HG03442 (cell line): ENCODE data around the gene PRKAG2.

Experiments used
- ATAC-seq: cut with Tn5 transposase; IDR thresholded peaks from one replicate; pipeline ENCODE4 v1.9.1; 2021; ENCODE audit warnings: mild to moderate bottlenecking, moderate library complexity; ENCODE audit not compliant: unreplicated experiment

The PRKAG2 gene

DNA sequence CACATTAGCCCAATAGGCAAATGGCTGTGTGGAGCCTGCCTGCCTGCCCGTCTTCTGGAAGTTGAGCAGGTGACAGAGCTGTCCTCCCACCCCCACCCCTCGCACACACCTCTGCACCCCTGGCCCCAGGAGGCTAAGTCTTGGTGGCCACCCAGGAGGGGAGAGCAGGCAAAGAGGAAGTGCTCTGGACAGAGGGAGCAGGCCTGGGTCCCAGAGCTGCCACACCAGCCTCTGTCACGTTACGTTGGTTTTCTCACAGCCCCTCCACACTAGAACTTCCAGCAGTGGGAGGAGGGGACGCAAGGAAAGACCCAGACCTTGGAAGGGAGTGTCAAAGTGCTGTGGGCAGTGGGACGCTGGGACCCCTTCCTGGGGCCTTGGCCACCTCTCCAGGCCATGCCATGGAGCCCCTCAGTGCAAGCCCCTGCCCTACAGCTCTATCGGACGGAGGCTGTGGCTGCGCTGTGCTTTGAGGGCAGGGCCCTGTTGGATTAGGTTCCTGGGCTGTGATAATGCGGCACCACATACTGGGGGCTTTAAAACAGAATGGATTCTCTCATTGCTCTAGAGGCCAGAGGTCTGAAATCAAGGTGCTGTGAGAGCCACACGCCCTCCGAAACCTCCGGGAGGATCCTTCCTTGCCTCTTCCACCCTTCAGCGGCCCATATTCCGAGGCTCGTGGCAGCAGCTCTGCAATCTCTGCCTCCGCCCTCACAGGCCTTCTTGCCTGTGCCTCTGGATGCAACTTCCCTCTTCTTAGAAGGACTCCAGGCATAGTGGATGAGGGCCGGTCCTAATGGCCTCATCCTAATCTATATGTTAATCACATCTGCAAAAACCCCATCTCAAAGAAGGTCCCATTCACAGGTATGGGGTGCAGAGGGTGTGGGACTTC lies 9.9 kb downstream of the PRKAG2 start:
- no peak for ATAC-seq

- no peak for ATAC-seq
These were observed 10.9 kb downstream of the PRKAG2 start for GRCh38 chr7:151866028-151866427.

DNA sequence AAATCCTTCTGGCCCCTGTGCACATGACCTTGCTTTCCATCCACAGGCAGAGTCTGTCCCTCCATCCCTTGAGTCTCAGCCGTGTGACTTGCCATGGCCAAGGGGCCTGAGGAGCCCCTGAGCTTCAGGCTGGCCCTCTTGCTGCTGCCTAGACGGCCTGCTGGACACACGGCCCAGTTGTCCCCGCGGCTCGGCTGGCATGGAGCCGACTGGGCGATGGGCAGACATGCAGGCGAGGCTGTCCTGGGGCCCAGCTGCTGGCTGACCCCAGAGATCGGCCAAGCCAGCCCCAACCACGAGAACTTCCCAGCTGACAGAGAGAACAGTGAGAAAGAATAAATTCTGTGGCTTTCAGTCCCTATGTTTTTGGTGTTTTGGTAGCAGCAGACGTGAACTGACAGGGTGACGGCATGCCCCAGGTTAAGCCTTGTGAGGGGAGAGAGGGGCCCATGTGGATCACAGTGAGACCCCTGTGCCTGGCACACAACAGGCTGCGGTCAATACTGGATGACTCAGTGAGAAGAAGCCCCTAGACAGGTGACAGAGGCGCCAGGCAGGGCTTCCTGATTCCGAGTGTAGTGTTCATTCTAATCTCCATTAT lies 11.7 kb downstream of the PRKAG2 start:
- ATAC-seq: no peak

DNA sequence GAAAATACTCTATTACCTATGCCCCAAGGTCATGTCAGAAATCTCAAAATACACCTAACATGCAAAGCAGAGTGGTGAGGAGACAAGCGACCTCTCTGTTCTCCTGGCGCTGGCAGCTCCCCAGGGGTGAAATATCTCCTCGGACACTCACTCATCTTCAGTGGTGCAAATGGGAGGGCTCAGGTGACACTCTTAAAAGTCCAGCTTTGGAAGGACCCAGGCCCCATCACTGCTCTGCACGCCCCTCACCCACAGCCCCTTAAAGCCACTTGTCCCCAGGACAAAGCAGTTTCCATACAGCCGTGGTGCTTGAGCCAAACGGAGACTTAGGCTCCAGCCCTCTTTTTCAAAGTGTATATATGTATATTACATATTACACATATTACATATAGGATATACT lies 12.4 kb downstream of the PRKAG2 start:
- no peak for ATAC-seq

- no peak for ATAC-seq
These were observed 12.8 kb downstream of the PRKAG2 start for GRCh38 chr7:151864081-151864480.

GRCh38 chr7:151863386-151864079 lies 13.4 kb downstream of the PRKAG2 start:
- ATAC-seq: no peak

DNA sequence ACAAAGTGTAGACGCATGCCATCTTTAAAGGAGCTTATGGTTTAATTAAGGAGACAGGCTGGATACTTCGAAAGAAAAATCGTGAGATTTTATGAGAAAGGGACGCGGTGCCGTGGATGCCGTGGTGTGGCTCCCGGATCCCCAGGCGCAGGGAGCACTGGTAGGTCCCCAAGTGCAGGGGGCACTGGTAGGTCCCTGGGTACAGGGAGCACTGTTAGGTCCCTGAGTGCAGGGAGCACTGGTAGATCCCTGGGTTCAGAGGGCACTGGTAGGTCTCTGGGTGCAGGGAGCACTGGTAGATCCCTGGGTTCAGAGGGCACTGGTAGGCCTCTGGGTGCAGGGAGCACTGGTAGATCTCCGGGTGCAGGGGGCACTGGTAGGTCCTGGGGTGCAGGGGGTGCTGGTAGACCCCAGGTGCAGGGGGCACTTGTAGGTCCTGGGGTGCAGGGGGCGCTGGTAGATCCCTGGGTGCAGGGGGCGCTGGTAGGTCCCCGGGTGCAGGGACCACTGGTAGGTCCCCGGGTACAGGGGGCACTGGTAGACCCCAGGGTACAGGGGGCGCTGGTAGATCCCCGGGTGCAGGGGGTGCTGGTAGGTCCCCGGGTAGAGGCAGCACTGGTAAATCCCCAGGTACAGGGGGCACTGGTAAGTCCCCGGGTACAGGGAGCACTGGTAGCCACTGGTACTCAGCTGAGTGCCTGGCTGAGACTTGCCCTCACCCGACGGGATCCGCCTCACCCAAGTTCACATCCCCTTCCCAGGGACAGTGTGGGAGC lies 14.1 kb downstream of the PRKAG2 start:
- ATAC-seq: no peak

DNA sequence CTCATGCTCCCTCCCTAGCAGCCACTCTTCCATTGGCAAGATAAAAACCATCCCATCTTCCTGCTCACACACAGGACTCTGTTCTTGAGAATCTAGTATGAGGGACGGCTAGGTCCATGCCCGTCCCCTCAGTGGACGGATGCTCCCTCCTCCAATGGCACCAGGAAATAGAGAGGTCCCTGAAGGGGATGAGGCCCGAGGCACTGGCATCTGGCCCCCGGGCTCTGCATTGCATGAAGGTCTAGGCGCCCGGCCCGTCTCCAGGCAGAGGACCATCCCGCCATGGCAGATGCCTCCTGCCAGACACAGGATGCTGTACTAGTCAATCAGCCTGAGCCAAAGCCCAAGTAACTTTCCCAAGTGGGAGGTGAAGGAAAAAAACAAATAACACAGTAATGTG lies 15.0 kb downstream of the PRKAG2 start:
- no peak for ATAC-seq

DNA sequence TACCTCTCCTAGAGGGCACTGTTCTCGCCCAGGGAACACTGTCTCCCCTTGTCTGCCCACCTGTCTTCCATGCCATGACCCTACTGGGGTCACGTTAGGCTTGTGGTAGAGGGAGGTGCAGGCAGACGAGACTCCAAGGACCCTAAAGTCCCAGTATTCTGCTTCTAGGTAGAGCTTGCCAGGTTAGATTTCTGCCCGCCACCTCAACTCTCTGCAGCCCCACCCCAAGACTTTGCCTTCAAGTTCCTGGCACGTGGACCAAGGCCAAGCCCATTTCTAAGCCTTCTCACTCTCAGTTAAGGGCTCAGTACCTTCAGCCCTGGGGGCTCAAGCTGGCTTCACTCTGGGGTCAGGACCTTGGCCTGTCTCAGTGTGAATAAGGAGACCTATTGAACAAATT lies 16.1 kb downstream of the PRKAG2 start:
- ATAC-seq: no peak

GRCh38 chr7:151859948-151860685 lies 16.8 kb downstream of the PRKAG2 start:
- no peak for ATAC-seq

DNA sequence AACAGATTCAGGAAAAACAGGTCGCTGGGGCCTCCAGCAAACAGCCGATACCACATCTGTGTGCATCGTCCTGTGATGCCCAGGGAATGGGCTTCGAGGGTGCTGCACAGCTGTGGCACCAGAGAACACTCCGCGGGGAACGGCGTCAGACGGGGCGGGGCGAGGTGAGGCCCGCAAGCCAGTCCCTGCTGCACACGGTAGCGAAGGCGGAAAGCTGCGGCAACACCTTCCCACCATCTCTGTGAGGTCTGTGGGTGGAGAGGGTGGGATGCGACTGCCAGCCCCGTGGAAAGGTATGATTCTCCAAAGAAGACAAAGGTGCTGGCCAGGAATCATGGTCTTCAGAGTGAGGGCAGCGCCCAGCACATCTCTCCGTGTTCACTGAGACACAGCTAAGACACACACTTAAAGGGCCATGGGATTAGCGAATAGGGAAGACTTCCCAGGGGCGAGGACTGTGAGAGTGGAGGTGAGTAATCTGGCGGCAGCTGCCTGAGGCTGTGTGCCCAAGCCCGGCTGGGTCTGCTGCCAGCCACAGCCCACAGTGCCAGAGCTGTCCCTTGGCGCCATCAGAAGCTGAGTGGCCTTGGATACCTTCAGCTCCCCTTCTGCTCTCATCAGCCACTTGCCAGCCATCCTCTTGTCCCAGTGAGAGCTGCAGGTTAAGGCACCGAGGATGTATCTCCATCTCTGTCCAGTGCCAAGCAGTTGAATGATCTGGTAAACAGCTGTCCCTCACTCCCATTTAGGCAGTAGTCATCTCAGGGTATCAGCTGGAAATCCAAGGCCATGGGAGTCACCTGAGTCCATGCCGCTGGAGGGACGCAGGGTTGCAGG lies 17.6 kb downstream of the PRKAG2 start:
- no peak for ATAC-seq

- ATAC-seq: no peak
These were observed 18.5 kb downstream of the PRKAG2 start for GRCh38 chr7:151858456-151858855.

GRCh38 chr7:151857866-151858450 lies 19.0 kb downstream of the PRKAG2 start:
- ATAC-seq: no peak

DNA sequence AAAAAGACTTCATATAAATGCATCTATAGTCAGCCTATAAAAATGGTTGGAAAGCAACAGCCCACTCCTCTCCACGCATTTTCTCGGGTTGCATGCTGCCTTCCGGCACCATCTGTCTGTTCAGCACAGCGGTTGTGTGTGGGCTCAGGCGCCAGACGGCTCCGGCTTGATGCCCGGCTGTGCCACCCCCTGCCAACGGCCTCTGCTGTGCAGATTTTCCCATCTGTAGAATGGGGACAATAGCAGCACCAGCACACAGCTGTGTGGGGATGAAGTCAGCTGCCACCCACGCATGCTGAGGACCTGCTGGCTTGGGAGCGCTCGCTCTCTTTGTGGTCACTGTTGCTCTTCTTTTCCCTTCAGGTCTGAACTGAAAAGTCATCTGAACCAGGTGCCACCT lies 19.5 kb downstream of the PRKAG2 start:
- ATAC-seq: no peak

DNA sequence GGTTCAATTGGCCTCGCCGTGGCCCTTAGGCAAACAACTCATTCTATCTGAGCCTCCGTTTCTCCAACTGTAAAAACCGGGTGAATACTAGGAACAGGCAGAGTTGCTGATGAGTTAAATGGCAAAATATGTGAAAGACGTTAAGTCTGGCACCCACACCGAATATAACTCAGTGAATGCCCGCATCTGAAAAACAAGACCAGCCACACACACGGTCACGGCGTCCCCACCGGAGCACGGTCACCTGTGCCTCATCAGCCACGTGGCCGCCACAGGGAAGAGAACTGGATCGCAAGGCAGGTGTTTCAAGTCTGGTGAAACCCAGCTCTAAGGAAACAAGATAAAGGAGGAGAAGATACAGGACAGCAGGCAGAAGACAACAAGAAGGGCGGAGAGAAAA lies 20.4 kb downstream of the PRKAG2 start:
- ATAC-seq: no peak

- ATAC-seq: no peak
These were observed 20.8 kb downstream of the PRKAG2 start for GRCh38 chr7:151856098-151856497.

GRCh38 chr7:151854720-151855071 lies 22.2 kb downstream of the PRKAG2 start:
- ATAC-seq: no peak

- ATAC-seq: no peak
These were observed 22.8 kb downstream of the PRKAG2 start for GRCh38 chr7:151853896-151854719.
